Loucy (cell line): Measurements from ENCODE around the gene DGCR6.
"Not testable (repeated sequence)": the region's sequence is repeated elsewhere in the genome, so short reads cannot be mapped to it uniquely, and the experiment has no call there.

ENCODE experiments used
- EZH2phosphoT487 ChIP-seq: fragments of 200-600 bp; IDR thresholded peaks from 2 replicates; pipeline ENCODE4 v1.6.1; 2018; ENCODE audit warnings: antibody characterized with exemption, mild to moderate bottlenecking, moderate library complexity, borderline replicate concordance
- TF ChIP-seq, protein P1 (sequence below): fragments of 200-600 bp; sonication (generic); conservative IDR thresholded peaks from 2 replicates; pipeline ENCODE4 v1.5.1; 2014; ENCODE audit warnings: mild to moderate bottlenecking, antibody characterized with exemption, low read length

DNA sequence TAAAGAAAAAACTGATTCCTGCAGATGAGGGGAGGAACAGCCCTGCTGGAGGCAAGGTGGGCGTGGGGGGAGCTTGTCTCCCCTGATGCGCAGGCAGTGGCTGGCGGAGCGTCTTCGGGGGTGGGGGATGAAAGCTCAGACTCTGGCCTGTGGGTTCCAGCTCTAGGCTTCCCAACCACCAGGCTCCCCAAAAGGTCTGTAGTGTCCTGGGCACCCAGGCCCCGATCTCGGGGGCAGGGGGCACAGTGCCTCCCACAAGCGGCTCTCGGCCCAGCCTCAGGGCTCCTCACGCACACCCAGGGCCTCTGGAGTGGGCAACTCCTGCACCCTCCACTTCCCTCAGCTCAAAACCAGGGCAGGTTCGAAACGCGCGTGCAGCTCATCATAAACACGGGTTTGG is 50.8 kb downstream of the DGCR6 start:
- TF ChIP-seq, protein P1, sequence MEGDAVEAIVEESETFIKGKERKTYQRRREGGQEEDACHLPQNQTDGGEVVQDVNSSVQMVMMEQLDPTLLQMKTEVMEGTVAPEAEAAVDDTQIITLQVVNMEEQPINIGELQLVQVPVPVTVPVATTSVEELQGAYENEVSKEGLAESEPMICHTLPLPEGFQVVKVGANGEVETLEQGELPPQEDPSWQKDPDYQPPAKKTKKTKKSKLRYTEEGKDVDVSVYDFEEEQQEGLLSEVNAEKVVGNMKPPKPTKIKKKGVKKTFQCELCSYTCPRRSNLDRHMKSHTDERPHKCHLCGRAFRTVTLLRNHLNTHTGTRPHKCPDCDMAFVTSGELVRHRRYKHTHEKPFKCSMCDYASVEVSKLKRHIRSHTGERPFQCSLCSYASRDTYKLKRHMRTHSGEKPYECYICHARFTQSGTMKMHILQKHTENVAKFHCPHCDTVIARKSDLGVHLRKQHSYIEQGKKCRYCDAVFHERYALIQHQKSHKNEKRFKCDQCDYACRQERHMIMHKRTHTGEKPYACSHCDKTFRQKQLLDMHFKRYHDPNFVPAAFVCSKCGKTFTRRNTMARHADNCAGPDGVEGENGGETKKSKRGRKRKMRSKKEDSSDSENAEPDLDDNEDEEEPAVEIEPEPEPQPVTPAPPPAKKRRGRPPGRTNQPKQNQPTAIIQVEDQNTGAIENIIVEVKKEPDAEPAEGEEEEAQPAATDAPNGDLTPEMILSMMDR, result not testable (repeated sequence)
- not testable (repeated sequence) for TF ChIP-seq EZH2phosphoT487
